ENCODE results near the gene PEG3. TPM values are rescaled to one million over a fixed set of nuclear protein-coding genes. Genes with fewer than 3 reads are reported as not detected.

The PEG3 gene
- polyA plus RNA-seq, 2 of the 4 experiments (the other 2 are of a cell fraction): not detected

GRCh38 chr19:56880592-56881190 is 40.2 kb upstream of the PEG3 start:
- no peak for DNase-seq (ENCODE audit: low read depth in 1 of 2, low spot score in 1 of 2)
- WGBS (ENCODE audit: missing lambda C conversion rate): 12% methylated on average over 5 of the region's 5 CpGs
- Histone ChIP-seq H3K9me3 (peaks cover 73% of the 10 kb centered on the region), H3K4me3 (no peak overlapping the region), H3K27ac (no peak overlapping the region), H3K4me1 (no peaks in the 10 kb centered on the region), H3K4me2 (no peak overlapping the region)
- ATAC-seq: no peak
- CTCF ChIA-PET: no interaction called here
- FAIRE-seq: no peak
- POLR2A ChIA-PET: no interaction called here
- no peak for TF ChIP-seq MAX (IDR thresholded peaks at IDR 0.05)
- no peak for TF ChIP-seq NR3C1 (IDR thresholded peaks at IDR 0.05)
- no peak for TF ChIP-seq ZNF302 (CRISPR knock-in tag; IDR thresholded peaks at IDR 0.05)
- no peak for TF ChIP-seq HMGXB4 (CRISPR knock-in tag; IDR thresholded peaks at IDR 0.05; ENCODE audit: borderline replicate concordance)
- no peak for TF ChIP-seq HDAC2 (IDR thresholded peaks at IDR 0.05)
- no peak for TF ChIP-seq KDM1A (IDR thresholded peaks at IDR 0.05; ENCODE audit: low read depth)
- TF ChIP-seq PBX3 (IDR thresholded peaks at IDR 0.05): no peak
- no peak for TF ChIP-seq FOSL2 (IDR thresholded peaks at IDR 0.05)
- TF ChIP-seq FOSL2 (CRISPR knock-in tag; IDR thresholded peaks at IDR 0.05): no peak
- TF ChIP-seq ZSCAN20 (CRISPR knock-in tag; IDR thresholded peaks at IDR 0.05): no peak
- no peak for TF ChIP-seq ZFP36 (IDR thresholded peaks at IDR 0.05; ENCODE audit: borderline replicate concordance, partially characterized antibody)
- TF ChIP-seq JUNB (IDR thresholded peaks at IDR 0.05): no peak
- no peak for TF ChIP-seq CEBPB (IDR thresholded peaks at IDR 0.05)
- TF ChIP-seq CHD4 (IDR thresholded peaks at IDR 0.05; ENCODE audit: borderline replicate concordance): no peak
- TF ChIP-seq EHMT2 (IDR thresholded peaks at IDR 0.05; ENCODE audit: low read depth): no peak
- no peak for TF ChIP-seq FOSB (CRISPR knock-in tag; IDR thresholded peaks at IDR 0.05)

DNA sequence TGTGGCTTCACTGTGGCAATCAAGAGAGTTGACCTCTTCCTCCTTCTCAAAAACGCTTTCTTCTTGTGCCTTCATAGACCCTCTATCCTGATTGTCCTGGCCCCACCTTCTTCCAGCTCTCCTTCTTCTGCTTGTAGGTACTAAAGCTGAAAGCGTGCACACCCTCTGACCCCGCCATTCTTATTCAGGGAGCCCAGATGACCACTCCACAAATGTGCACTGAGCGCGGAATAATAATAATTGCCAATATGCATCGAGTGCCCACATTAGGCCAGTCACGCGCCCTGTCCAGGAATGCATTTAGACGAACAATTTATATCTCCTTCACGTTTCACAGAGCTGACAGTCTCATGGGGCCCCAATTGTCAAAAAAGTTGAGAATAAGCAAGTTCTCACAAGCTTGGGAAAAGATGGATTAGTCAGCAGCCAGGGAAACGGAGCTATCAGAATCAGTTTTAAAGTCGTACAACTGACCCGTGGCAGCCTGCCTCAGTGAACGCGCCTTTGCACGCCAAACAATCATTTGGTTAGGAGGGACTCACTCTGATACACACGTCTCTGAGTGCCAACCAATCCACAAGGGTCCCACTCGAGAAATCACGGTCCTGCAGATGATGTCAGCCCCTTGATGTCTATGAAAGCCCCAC is 36.7 kb upstream of the PEG3 start:
- Histone ChIP-seq H3K4me1 (no peaks in the 10 kb centered on the region), H3K9me3 (peaks cover 70% of the 10 kb centered on the region), H3K27ac (no peak overlapping the region), H3K4me2 (no peak overlapping the region), H3K4me3 (no peak overlapping the region)
- ATAC-seq (no peak), FAIRE-seq (no peak), DNase-seq (ENCODE audit: low read depth in 1 of 2, low spot score in 1 of 2) (no peak)
- ChIA-PET POLR2A (no interaction called here), CTCF (no interaction called here)
- 26% methylated on average over 19 of the region's 19 CpGs for WGBS (ENCODE audit: missing lambda C conversion rate)
- TF ChIP-seq NFE2L2 (conservative IDR thresholded peaks at IDR 0.05; ENCODE audit: low read length) (no peak), ZNF302 (CRISPR knock-in tag; IDR thresholded peaks at IDR 0.05) (no peak), EP300 (IDR thresholded peaks at IDR 0.05) (no peak), FOSL2 (IDR thresholded peaks at IDR 0.05) (no peak), FOSL2 (CRISPR knock-in tag; IDR thresholded peaks at IDR 0.05) (no peak), HOXB13 (CRISPR knock-in tag; IDR thresholded peaks at IDR 0.05; ENCODE audit: low read depth) (no peak), ATOH8 (CRISPR knock-in tag; IDR thresholded peaks at IDR 0.05; ENCODE audit: low read depth) (no peak), MAX (IDR thresholded peaks at IDR 0.05) (no peak), CBX2 (IDR thresholded peaks at IDR 0.05; ENCODE audit: borderline replicate concordance, low read depth) (no peak), FOXS1 (CRISPR knock-in tag; IDR thresholded peaks at IDR 0.05) (no peak), EHMT2 (IDR thresholded peaks at IDR 0.05; ENCODE audit: low read depth) (no peak), FOSB (CRISPR knock-in tag; IDR thresholded peaks at IDR 0.05) (no peak), JUN (IDR thresholded peaks at IDR 0.05) (no peak), RAD21 (conservative IDR thresholded peaks at IDR 0.05 in 1 of 2, IDR thresholded peaks at IDR 0.05 in 1 of 2) (no peak), POLR2A (IDR thresholded peaks at IDR 0.05; ENCODE audit: low read length) (no peak), ESRRA (IDR thresholded peaks at IDR 0.05; ENCODE audit: borderline replicate concordance, low read length) (no peak)
- TF ChIP-seq, protein P1, sequence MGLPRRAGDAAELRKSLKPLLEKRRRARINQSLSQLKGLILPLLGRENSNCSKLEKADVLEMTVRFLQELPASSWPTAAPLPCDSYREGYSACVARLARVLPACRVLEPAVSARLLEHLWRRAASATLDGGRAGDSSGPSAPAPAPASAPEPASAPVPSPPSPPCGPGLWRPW (IDR thresholded peaks at IDR 0.05): no peak
- TF ChIP-seq, protein P2, sequence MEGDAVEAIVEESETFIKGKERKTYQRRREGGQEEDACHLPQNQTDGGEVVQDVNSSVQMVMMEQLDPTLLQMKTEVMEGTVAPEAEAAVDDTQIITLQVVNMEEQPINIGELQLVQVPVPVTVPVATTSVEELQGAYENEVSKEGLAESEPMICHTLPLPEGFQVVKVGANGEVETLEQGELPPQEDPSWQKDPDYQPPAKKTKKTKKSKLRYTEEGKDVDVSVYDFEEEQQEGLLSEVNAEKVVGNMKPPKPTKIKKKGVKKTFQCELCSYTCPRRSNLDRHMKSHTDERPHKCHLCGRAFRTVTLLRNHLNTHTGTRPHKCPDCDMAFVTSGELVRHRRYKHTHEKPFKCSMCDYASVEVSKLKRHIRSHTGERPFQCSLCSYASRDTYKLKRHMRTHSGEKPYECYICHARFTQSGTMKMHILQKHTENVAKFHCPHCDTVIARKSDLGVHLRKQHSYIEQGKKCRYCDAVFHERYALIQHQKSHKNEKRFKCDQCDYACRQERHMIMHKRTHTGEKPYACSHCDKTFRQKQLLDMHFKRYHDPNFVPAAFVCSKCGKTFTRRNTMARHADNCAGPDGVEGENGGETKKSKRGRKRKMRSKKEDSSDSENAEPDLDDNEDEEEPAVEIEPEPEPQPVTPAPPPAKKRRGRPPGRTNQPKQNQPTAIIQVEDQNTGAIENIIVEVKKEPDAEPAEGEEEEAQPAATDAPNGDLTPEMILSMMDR (IDR thresholded peaks at IDR 0.05): no peak
